Progenitor cell of endocrine pancreas (in vitro differentiated cells): ENCODE measurements around the gene CALR3. TPM values are rescaled to one million over a fixed set of nuclear protein-coding genes. Genes with fewer than 3 reads are reported as not detected.
"Not testable (repeated sequence)": the region's sequence is repeated elsewhere in the genome, so short reads cannot be mapped to it uniquely, and the experiment has no call there.

ENCODE experiments used
- DNase-seq: peaks from one replicate; pipeline ENCODE4 v3.0.0; 2021; ENCODE audit warnings: low spot score; ENCODE audit not compliant: unreplicated experiment
- H3K27ac Mint-ChIP-seq: 2 replicates; pipeline ENCODE4 v1.8.0; 2021; ENCODE audit warnings: mild to moderate bottlenecking, moderate library complexity, mixed read lengths
- H3K27me3 Mint-ChIP-seq: 2 replicates; pipeline ENCODE4 v1.8.0; 2021; ENCODE audit warnings: mixed read lengths
- H3K36me3 Mint-ChIP-seq: 2 replicates; pipeline ENCODE4 v1.8.0; 2022; ENCODE audit warnings: mixed read lengths; ENCODE audit not compliant: insufficient read depth
- H3K4me1 Mint-ChIP-seq: 2 replicates; pipeline ENCODE4 v1.8.0; 2021; ENCODE audit warnings: low read depth, mixed read lengths
- H3K4me3 Mint-ChIP-seq: 2 replicates; pipeline ENCODE4 v1.8.0; 2021; ENCODE audit warnings: low read depth, mild to moderate bottlenecking, moderate library complexity, mixed read lengths
- H3K9me3 Mint-ChIP-seq: 2 replicates; pipeline ENCODE4 v1.8.0; 2021; ENCODE audit warnings: low read depth, mixed read lengths
- total RNA-seq: library from RNA; stranded (reverse); gene quantifications from 2 replicates; pipeline ENCODE4 v1.2.1, GENCODE V29; 2021
- TF ChIP-seq, protein P1 (sequence below): fragments of 200-600 bp; sonication (generic); IDR thresholded peaks from one replicate; pipeline ENCODE4 v1.5.0; 2021; ENCODE audit warnings: antibody characterized with exemption, mild to moderate bottlenecking; ENCODE audit not compliant: unreplicated experiment

Gene CALR3
- total RNA-seq, 1 donor from 2014 or later: not detected

- Mint-ChIP-seq H3K9me3 (no peaks in the 10 kb centered on the region), H3K27ac (no peak overlapping the region), H3K27me3 (no peaks in the 10 kb centered on the region), H3K4me1 (peaks cover 12% of the 10 kb centered on the region), H3K4me3 (peak overlapping the region; percentile 92), H3K36me3 (peaks cover 5% of the 10 kb centered on the region)
- TF ChIP-seq, protein P1, sequence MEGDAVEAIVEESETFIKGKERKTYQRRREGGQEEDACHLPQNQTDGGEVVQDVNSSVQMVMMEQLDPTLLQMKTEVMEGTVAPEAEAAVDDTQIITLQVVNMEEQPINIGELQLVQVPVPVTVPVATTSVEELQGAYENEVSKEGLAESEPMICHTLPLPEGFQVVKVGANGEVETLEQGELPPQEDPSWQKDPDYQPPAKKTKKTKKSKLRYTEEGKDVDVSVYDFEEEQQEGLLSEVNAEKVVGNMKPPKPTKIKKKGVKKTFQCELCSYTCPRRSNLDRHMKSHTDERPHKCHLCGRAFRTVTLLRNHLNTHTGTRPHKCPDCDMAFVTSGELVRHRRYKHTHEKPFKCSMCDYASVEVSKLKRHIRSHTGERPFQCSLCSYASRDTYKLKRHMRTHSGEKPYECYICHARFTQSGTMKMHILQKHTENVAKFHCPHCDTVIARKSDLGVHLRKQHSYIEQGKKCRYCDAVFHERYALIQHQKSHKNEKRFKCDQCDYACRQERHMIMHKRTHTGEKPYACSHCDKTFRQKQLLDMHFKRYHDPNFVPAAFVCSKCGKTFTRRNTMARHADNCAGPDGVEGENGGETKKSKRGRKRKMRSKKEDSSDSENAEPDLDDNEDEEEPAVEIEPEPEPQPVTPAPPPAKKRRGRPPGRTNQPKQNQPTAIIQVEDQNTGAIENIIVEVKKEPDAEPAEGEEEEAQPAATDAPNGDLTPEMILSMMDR: no peak
- DNase-seq: no peak
These were observed 1.1 kb upstream of the CALR3 start for GRCh38 chr19:16497042-16497441.

DNA sequence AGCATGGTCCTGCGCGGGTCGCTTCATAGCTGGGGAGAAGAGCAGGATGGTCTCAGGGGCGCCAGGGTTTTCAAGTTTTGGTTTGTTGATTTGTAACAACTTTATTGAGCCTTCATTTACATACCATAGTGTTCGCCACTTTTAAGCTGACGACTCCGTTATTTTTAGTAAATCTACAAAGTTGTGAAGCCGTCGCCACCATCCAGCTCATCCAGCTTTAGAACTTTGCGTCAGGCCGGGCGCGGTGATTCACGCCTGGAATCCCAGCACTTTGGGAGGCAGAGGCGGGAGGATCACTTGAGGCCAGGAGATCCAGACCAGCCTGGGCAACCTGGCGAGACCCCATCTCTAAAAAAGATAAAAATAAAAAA, 631 bp upstream of the CALR3 start:
- DNase-seq: no peak
- TF ChIP-seq, protein P1: no peak
- peak overlapping the region; percentile 92 for H3K4me3 Mint-ChIP-seq
- H3K9me3 Mint-ChIP-seq: no peaks in the 10 kb centered on the region
- H3K4me1 Mint-ChIP-seq: peaks cover 12% of the 10 kb centered on the region
- peaks cover 5% of the 10 kb centered on the region for H3K36me3 Mint-ChIP-seq
- no peaks in the 10 kb centered on the region for H3K27me3 Mint-ChIP-seq
- peak overlapping the region; percentile 90 for H3K27ac Mint-ChIP-seq

- H3K4me1 Mint-ChIP-seq, H3K27me3 Mint-ChIP-seq, H3K9me3 Mint-ChIP-seq, H3K27ac Mint-ChIP-seq, H3K36me3 Mint-ChIP-seq, H3K4me3 Mint-ChIP-seq, DNase-seq: not testable (repeated sequence)
These were observed 9.5 kb downstream of the CALR3 start for GRCh38 chr19:16486476-16486875.

DNA sequence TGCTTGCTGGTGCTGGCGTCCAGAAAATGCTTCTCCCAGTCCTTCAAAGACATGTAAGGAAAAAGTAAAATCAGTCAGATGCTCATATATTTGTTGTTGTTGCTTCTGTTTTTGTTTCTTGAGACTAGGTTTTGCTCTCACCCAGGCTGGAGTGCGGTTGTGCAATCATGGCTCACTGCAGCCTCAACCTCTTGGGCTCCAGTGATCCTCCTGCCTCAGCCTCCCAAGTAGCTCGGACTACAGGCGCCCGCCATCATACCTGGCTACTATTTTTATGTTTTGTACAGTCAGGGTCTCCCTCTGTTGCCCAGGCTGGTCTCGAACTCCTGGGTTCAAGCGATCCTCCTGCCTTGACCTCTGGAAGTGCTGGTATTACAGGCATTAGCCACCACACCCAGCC, 13.2 kb downstream of the CALR3 start:
- H3K27ac Mint-ChIP-seq: no peak overlapping the region

DNA sequence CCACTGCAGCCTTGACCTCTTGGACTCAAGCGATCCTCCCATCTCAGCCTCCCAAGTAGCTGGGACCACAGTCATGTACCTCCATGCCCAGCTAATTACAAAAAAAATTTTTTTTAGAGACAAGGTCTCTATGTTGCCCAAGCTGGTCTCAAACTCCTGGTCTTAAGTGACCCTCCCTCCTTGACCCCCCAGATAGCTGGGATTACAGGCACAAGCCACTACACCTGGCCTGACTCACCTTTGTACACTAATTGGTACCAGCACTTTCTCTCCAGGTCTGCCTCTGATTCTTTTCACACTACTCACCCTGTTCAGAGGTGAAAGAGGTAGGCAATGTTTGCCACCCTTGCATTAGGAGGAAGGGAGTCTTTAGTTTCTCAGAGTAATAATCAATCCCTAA, 18.7 kb downstream of the CALR3 start:
- no peak for DNase-seq
- H3K27me3 Mint-ChIP-seq: no peaks in the 10 kb centered on the region
- H3K4me1 Mint-ChIP-seq: no peaks in the 10 kb centered on the region
- H3K27ac Mint-ChIP-seq: no peak overlapping the region
- TF ChIP-seq, protein P1: no peak
- H3K4me3 Mint-ChIP-seq: no peak overlapping the region
- H3K36me3 Mint-ChIP-seq: no peaks in the 10 kb centered on the region
- no peaks in the 10 kb centered on the region for H3K9me3 Mint-ChIP-seq

More for the DNA sequence above, 13.2 kb downstream of the CALR3 start:
- DNase-seq: no peak
- Mint-ChIP-seq H3K27me3 (no peaks in the 10 kb centered on the region), H3K4me3 (no peak overlapping the region), H3K4me1 (no peaks in the 10 kb centered on the region), H3K36me3 (no peaks in the 10 kb centered on the region), H3K9me3 (no peaks in the 10 kb centered on the region)
- TF ChIP-seq, protein P1: no peak

GRCh38 chr19:16476401-16476800, 19.6 kb downstream of the CALR3 start:
- H3K4me3 Mint-ChIP-seq: no peak overlapping the region
- TF ChIP-seq, protein P1: no peak
- H3K27me3 Mint-ChIP-seq: no peaks in the 10 kb centered on the region
- no peak overlapping the region for H3K27ac Mint-ChIP-seq
- no peaks in the 10 kb centered on the region for H3K36me3 Mint-ChIP-seq
- no peaks in the 10 kb centered on the region for H3K9me3 Mint-ChIP-seq
- no peaks in the 10 kb centered on the region for H3K4me1 Mint-ChIP-seq
- DNase-seq: no peak
